Measurements from ENCODE around the gene IGFN1.

DNA sequence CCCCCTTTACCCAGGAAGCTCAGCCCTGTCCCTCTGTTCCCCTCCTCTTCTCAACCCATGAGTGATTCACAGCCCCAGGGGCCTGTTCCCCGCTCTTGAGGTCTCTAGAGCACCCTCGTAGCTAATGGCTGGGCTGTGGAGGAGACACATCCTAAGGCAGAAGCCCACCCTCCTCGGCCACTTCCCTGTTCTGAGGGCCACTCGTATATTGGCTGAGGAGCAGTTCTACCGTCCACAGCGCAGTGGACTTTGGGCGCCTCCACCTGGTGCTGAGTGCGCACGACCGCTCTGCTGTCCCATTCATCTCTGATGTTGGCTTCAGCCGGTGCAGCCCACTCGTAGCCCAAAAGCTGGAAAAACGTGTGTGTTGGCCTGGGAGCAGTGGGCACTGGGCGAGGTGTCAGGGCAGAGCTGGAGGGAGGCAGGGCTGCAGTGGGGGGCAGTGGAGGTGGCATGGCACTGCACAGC lies 68.2 kb downstream of the IGFN1 start:
- TF ChIP-seq, protein P1, sequence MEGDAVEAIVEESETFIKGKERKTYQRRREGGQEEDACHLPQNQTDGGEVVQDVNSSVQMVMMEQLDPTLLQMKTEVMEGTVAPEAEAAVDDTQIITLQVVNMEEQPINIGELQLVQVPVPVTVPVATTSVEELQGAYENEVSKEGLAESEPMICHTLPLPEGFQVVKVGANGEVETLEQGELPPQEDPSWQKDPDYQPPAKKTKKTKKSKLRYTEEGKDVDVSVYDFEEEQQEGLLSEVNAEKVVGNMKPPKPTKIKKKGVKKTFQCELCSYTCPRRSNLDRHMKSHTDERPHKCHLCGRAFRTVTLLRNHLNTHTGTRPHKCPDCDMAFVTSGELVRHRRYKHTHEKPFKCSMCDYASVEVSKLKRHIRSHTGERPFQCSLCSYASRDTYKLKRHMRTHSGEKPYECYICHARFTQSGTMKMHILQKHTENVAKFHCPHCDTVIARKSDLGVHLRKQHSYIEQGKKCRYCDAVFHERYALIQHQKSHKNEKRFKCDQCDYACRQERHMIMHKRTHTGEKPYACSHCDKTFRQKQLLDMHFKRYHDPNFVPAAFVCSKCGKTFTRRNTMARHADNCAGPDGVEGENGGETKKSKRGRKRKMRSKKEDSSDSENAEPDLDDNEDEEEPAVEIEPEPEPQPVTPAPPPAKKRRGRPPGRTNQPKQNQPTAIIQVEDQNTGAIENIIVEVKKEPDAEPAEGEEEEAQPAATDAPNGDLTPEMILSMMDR (IDR thresholded peaks at IDR 0.05) = no peak
- TF ChIP-seq POLR2A (IDR thresholded peaks at IDR 0.05) (no peak), POLR2AphosphoS5 (IDR thresholded peaks at IDR 0.05) (no peak)
